HG02623 (cell line): ENCODE results near the gene FADD.
"Not testable (repeated sequence)": the region's sequence is repeated elsewhere in the genome, so short reads cannot be mapped to it uniquely, and the experiment has no call there.

Experiments used
- ATAC-seq: cut with Tn5 transposase; IDR thresholded peaks from one replicate; pipeline ENCODE4 v1.9.1; 2021; ENCODE audit warnings: moderate library complexity; ENCODE audit not compliant: unreplicated experiment

The FADD gene

GRCh38 chr11:70180906-70181305 lies 22.2 kb upstream of the FADD start:
- no peak for ATAC-seq

DNA sequence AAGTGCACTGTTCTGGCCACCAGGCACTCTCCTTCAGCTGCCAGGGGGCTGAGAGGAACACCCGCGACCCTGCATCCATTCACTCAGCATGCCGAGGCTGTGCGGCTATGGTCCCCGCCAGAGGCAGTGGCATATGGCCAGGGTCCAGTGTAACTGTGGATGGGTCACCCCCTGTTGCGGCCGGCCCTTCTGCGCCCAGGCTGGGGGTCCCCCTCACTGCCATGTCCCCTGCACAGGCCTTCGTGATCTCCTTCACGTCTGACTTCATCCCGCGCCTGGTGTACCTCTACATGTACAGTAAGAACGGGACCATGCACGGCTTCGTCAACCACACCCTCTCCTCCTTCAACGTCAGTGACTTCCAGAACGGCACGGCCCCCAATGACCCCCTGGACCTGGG lies 20.8 kb upstream of the FADD start:
- ATAC-seq, result no peak

DNA sequence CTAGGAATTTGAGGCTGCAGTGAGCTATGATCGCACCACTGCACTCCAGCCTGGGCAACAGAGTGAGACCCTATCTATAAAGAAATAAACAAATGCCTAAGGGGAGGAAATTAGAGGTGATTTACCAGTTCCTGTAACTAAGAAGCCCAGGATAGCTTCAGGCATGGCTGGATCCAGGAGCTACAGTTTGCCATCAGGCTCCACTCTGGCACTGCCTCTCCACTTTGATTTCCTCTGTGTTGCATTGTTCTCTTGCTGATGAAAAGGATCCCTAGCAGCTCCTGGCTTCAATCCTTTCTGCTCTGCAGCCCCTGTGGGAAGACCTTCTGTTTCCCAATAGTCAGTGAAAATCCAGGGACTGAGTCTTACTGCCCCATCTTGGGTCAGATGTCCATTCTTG lies 20.1 kb upstream of the FADD start:
- no peak for ATAC-seq

DNA sequence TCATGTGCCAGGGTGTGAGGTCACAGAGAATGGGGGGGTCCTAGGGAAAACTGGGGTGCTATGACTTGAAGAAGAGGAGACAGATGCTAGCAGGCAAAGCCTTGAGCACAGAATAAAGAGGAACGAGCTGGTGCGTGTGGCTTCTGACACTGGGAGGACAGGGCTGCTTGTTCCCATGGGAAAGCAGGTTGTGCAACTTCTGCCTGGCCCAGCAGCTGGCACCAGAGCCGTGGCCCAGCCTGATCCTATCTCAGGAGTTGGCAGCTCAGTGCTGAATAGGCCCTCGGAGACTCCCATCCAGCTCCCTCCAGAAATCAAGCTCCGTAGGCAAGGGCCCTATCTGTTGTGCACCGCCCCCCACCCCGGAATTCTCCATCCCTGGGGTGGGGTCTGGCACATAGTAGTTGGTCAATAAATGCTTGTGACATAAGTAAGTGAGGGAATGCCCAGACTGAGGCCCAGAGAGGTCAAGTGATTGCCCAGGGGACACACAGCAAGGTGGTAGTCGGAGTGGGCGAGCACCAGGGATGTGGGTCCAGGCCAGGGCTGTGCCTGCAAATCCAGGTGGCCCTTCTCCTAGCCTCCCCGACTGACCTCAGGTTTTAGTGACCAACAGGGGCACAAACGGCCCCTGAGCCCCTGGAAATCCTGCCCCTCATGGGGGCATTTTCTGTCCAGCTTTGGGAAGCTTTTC lies 19.5 kb upstream of the FADD start:
- no peak for ATAC-seq

DNA sequence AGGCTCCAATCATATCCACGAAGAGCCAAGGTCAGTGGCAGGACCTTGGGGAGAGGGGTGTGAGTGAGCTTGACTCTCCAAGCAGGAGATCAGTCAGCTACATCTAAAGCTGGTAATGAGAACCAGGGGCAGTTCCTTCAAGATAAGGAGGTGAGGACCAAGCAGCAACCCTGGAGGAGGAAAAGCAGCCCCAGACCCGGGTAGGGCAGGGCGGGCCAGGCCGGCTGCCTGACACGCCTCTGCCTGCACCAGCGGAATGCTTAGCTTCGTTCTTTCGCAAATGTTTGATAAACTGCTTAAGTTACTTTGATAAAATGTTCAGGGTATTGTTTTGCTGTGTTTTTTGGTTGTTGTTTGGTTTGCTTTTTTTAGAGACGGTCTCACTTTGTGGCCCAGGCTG lies 18.7 kb upstream of the FADD start:
- no peak for ATAC-seq

- ATAC-seq, result no peak
These were observed 17.6 kb upstream of the FADD start for GRCh38 chr11:70185348-70186055.

- no peak for ATAC-seq
These were observed 16.7 kb upstream of the FADD start for GRCh38 chr11:70186420-70186819.

- no peak for ATAC-seq
These were observed 16.2 kb upstream of the FADD start for GRCh38 chr11:70186936-70187335.

DNA sequence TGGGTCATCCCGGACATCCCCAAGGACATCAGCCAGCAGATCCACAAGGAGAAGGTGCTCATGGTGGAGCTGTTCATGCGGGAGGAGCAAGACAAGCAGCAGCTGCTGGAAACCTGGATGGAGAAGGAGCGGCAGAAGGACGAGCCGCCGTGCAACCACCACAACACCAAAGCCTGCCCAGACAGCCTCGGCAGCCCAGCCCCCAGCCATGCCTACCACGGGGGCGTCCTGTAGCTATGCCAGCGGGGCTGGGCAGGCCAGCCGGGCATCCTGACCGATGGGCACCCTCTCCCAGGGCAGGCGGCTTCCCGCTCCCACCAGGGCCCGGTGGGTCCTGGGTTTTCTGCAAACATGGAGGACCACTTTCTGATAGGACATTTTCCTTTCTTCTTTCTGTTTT lies 15.3 kb upstream of the FADD start:
- no peak for ATAC-seq

DNA sequence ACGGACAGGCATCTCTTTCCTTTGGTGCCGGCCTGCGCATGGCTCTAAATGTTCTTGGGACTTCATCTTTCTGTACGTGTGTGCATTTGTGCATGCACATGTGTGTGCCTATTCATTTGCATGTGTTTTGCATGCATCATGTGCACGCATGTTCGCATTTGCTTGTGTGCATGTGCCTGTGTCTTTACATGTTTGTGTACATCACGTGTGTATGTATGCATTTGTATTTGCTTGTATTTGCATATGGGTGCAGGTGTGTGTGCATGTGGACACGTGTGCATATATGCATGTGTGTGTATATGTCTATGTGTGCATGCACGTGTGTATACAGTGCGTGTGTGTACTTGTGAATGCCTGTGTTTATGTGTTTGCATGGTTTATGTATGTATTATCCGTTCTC lies 13.5 kb upstream of the FADD start:
- no peak for ATAC-seq

- no peak for ATAC-seq
These were observed 11.5 kb upstream of the FADD start for GRCh38 chr11:70191495-70192140.

- no peak for ATAC-seq
These were observed 10.3 kb upstream of the FADD start for GRCh38 chr11:70192666-70193410.

DNA sequence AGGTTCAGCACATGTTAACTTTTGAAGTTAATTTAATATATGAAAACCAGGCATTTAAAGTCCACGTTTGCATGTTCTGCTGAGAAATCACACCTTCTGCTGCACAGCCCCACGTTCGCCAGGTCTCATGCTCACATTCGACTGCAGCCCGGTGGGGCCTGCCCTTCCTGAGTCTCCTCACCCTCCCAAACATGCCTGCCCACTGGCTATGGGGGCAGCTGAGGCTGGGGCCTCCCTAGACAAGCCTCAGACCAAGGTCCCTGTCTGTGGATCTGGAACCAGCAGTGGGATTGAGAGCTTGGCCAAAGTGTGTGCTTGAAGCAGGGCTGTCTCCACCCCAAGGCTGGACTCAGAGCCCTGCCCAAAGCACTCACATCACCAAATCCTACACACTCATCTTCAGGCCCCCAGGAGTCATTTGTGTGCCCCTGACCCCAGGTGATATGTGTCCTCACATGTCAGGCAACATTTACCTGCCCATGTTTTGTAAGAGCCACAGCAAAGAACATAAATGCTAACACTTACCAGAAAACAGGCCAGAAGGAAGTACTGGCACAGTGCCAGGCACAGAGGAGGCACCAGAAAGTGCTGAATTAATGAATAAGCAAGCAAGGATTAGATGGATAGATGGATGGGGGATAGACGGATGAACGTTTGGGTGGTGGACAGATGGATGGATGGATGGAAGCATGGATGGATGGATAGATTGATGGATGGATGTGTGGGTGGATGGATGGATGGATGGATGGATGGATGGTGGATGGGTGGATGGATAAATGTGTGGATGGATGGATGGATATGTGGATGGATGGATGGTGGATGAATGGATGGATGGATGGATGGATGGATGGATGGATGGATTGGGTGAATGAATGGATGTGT lies 9.4 kb upstream of the FADD start:
- no peak for ATAC-seq

- no peak for ATAC-seq
These were observed 8.0 kb upstream of the FADD start for GRCh38 chr11:70194792-70195791.

DNA sequence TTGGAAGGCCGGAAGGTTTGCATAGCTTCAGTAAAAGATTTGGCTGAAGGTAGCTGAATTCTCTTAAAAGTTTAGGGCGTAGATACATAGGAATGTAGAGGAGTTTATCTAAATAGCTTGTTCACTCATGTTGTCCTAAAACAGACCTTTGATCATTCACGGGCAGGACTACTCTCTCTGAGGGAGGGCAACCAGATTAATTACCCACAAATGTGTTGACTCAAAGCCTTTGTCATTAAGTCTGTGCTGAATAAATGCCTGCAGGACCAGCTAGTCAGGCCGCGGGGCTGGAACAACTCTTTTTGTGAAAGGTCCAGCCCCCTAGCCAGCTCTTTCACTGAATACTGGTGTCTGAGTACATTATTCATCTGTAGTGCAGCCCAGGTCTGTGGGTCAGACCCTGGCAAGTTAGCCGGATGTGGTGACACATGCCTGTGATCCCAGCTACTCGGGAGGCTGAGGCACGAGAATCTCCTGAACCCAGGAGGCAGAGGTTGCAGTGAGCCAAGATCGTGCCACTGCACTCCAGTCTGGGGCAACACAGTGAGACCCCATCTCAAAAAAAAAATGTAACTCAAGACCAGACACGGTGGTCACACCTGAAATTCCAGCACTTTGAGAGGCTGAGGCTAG lies 2.8 kb upstream of the FADD start:
- ATAC-seq, result no peak

- ATAC-seq, result not testable (repeated sequence)
These were observed 2.0 kb upstream of the FADD start for GRCh38 chr11:70201047-70201446.

- no peak for ATAC-seq
These were observed 924 bp upstream of the FADD start for GRCh38 chr11:70201882-70202861.
